Hepatocyte (in vitro differentiated cells): ENCODE results near the gene THAP9. TPM values are rescaled to one million over a fixed set of nuclear protein-coding genes. Genes with fewer than 3 reads are reported as not detected.

Source experiments
- DNase-seq: peaks from one replicate; pipeline ENCODE4 v3.0.0-alpha.2; 2016; ENCODE audit warnings: low spot score
- H2AFZ ChIP-seq: fragments of 200-600 bp; sonication (generic); 2 replicates; pipeline ENCODE4 v1.6.0; 2016; ENCODE audit warnings: antibody characterized with exemption, mild to moderate bottlenecking
- H3K27ac ChIP-seq: fragments of 200-600 bp; sonication (generic); 2 replicates; pipeline ENCODE4 v1.5.1; 2016; ENCODE audit warnings: mild to moderate bottlenecking
- H3K27me3 ChIP-seq: fragments of 200-600 bp; sonication (generic); 2 replicates; pipeline ENCODE4 v1.6.1; 2016
- H3K36me3 ChIP-seq: fragments of 200-600 bp; sonication (generic); replicated peaks from 2 replicates; pipeline ENCODE4 v1.5.1; 2016; ENCODE audit warnings: low read depth; ENCODE audit not compliant: insufficient read depth
- H3K4me1 ChIP-seq: fragments of 200-600 bp; sonication (generic); 2 replicates; pipeline ENCODE4 v1.5.1; 2016; ENCODE audit warnings: mild to moderate bottlenecking, moderate library complexity; ENCODE audit not compliant: insufficient read depth
- H3K4me2 ChIP-seq: fragments of 200-600 bp; sonication (generic); 2 replicates; pipeline ENCODE4 v1.6.0; 2016
- H3K4me3 ChIP-seq: fragments of 200-600 bp; sonication (generic); 2 replicates; pipeline ENCODE4 v1.5.1; 2016; ENCODE audit warnings: mild to moderate bottlenecking
- H3K79me2 ChIP-seq: fragments of 200-600 bp; sonication (generic); 2 replicates; pipeline ENCODE4 v1.6.0; 2017; ENCODE audit warnings: mild to moderate bottlenecking
- H3K9me2 ChIP-seq: fragments of 200-600 bp; sonication (generic); replicated peaks from 2 replicates; pipeline ENCODE4 v1.6.0; 2017; ENCODE audit warnings: mild to moderate bottlenecking; ENCODE audit not compliant: insufficient read depth
- H3K9me3 ChIP-seq: fragments of 200-600 bp; sonication (generic); 2 replicates; pipeline ENCODE4 v1.5.1; 2016; ENCODE audit warnings: low read depth, mild to moderate bottlenecking
- H4K20me1 ChIP-seq: fragments of 200-600 bp; sonication (generic); 2 replicates; pipeline ENCODE4 v1.6.0; 2016; ENCODE audit warnings: mild to moderate bottlenecking; ENCODE audit not compliant: insufficient read depth, poor library complexity, severe bottlenecking
- CTCF ChIP-seq: fragments of 200-600 bp; sonication (generic); IDR thresholded peaks from 2 replicates; pipeline ENCODE4 v1.5.1; 2016; ENCODE audit warnings: antibody characterized with exemption, mild to moderate bottlenecking; ENCODE audit not compliant: poor library complexity
- EZH2 ChIP-seq: fragments of 200-600 bp; sonication (generic); IDR thresholded peaks from 2 replicates; pipeline ENCODE4 v1.6.1; 2016; ENCODE audit warnings: antibody characterized with exemption, mild to moderate bottlenecking, borderline replicate concordance
- EZH2phosphoT487 ChIP-seq: fragments of 200-600 bp; sonication (generic); IDR thresholded peaks from one replicate; pipeline ENCODE4 v1.6.1; 2018; ENCODE audit warnings: antibody characterized with exemption, mild to moderate bottlenecking, low read depth, moderate library complexity; ENCODE audit not compliant: unreplicated experiment, severe bottlenecking
- WGBS: methylation state at CpG from one replicate; pipeline ENCODE4 v1.1.6; 2016; ENCODE audit warnings: low lambda C conversion rate; ENCODE audit errors: missing lambda C conversion rate; 5-methylcytosine and 5-hydroxymethylcytosine counted together
- polyA plus RNA-seq: library from polyadenylated mRNA; unstranded; fragments of >200 nt; fragmentation: Nextera tagmentation; extraction: Ambion mirVana; gene quantifications from 2 replicates; pipeline ENCODE4 v1.2.1, GENCODE V29; 2016
- total RNA-seq: library from RNA; depleted of rRNA; stranded (reverse); fragments of >200 nt; gene quantifications from 2 replicates; pipeline ENCODE4 v1.2.3, GENCODE V29; 2014

THAP9 gene
- total and polyA plus RNA-seq, 2 experiments from 2014 or later = 2.1 to 12.5 TPM

- DNase-seq = no peak
- Histone ChIP-seq H3K4me3 (no peak overlapping the region), H3K27ac (peak overlapping the region; percentile 99), H4K20me1 (peaks cover 18% of the 10 kb centered on the region), H3K27me3 (no peaks in the 10 kb centered on the region), H3K9me2 (no peaks in the 10 kb centered on the region), H2AFZ (no peak overlapping the region), H3K4me2 (peak overlapping the region; percentile 80), H3K36me3 (no peaks in the 10 kb centered on the region), H3K9me3 (no peaks in the 10 kb centered on the region), H3K4me1 (peaks cover 10% of the 10 kb centered on the region), H3K79me2 (peaks cover 67% of the 10 kb centered on the region)
- WGBS = 71% methylated on average over 1 of the region's 1 CpG
- TF ChIP-seq CTCF (no peak), EZH2phosphoT487 (no peak), EZH2 (no peak)
These were observed 8.1 kb upstream of the THAP9 start for GRCh38 chr4:82892467-82892802.

GRCh38 chr4:82893942-82894341 is 6.6 kb upstream of the THAP9 start:
- peaks cover 14% of the 10 kb centered on the region for H3K4me1 ChIP-seq
- TF ChIP-seq CTCF (no peak), EZH2phosphoT487 (no peak), EZH2 (no peak)
- peaks cover 67% of the 10 kb centered on the region for H3K79me2 ChIP-seq
- peak; percentile 10 for DNase-seq
- WGBS = 47% methylated on average over 3 of the region's 3 CpGs
- H3K27me3 ChIP-seq = no peaks in the 10 kb centered on the region
- no peaks in the 10 kb centered on the region for H3K36me3 ChIP-seq
- H3K4me2 ChIP-seq = peak overlapping the region; percentile 17
- no peak overlapping the region for H3K4me3 ChIP-seq
- H3K27ac ChIP-seq = peak overlapping the region; percentile 21
- no peaks in the 10 kb centered on the region for H3K9me3 ChIP-seq
- H2AFZ ChIP-seq = no peak overlapping the region
- peaks cover 10% of the 10 kb centered on the region for H4K20me1 ChIP-seq
- H3K9me2 ChIP-seq = no peaks in the 10 kb centered on the region

GRCh38 chr4:82896755-82897154 is 3.8 kb upstream of the THAP9 start:
- no peaks in the 10 kb centered on the region for H3K27me3 ChIP-seq
- H3K4me1 ChIP-seq = peaks cover 14% of the 10 kb centered on the region
- DNase-seq = no peak
- H2AFZ ChIP-seq = no peak overlapping the region
- no peak overlapping the region for H3K27ac ChIP-seq
- H3K9me3 ChIP-seq = no peaks in the 10 kb centered on the region
- WGBS = 95% methylated on average over 1 of the region's 1 CpG
- peaks cover 58% of the 10 kb centered on the region for H3K79me2 ChIP-seq
- no peaks in the 10 kb centered on the region for H3K9me2 ChIP-seq
- TF ChIP-seq EZH2phosphoT487 (no peak), EZH2 (no peak), CTCF (no peak)
- no peaks in the 10 kb centered on the region for H3K36me3 ChIP-seq
- H3K4me3 ChIP-seq = no peak overlapping the region
- H4K20me1 ChIP-seq = no peaks in the 10 kb centered on the region
- peak overlapping the region; percentile 75 for H3K4me2 ChIP-seq
